HEK293T (cell line): ENCODE data around the gene AMH.

Experiments used
- CTCF ChIA-PET: fragments of 350-600 bp; formaldehyde crosslinking; extraction: SDS; loops from one replicate; lab custom pipeline; 2021; ENCODE audit warnings: antibody characterized with exemption, inconsistent platforms; lab: Yijun Ruan, JAX
- POLR2A ChIA-PET: fragments of 350-600 bp; formaldehyde crosslinking; extraction: SDS; loops from one replicate; lab custom pipeline; 2020; ENCODE audit warnings: antibody characterized with exemption, inconsistent platforms; lab: Yijun Ruan, JAX
- DNase-seq: peaks from one replicate; pipeline ENCODE4 v3.0.0; 2012; ENCODE audit warnings: mixed read lengths; ENCODE audit errors: extremely low spot score
- ARNT ChIP-seq: fragments of 450-650 bp; IDR thresholded peaks from 2 replicates; pipeline ENCODE4 v1.6.1; 2017; ENCODE audit warnings: mild to moderate bottlenecking
- BHLHE40 ChIP-seq: fragments of 450-650 bp; IDR thresholded peaks from 2 replicates; pipeline ENCODE4 v1.6.1; 2016; ENCODE audit warnings: mild to moderate bottlenecking, moderate library complexity, borderline replicate concordance
- CTBP1 ChIP-seq: fragments of 450-650 bp; IDR thresholded peaks from 2 replicates; pipeline ENCODE4 v1.6.1; 2016; ENCODE audit warnings: borderline replicate concordance
- ELF4 ChIP-seq: fragments of 450-650 bp; IDR thresholded peaks from 2 replicates; pipeline ENCODE4 v1.6.1; 2017; ENCODE audit warnings: antibody characterized with exemption
- FOXA1 ChIP-seq: fragments of 450-650 bp; IDR thresholded peaks from 2 replicates; pipeline ENCODE4 v1.6.1; 2016; ENCODE audit warnings: mild to moderate bottlenecking
- FOXK2 ChIP-seq: fragments of 450-650 bp; IDR thresholded peaks from 2 replicates; pipeline ENCODE4 v1.6.1; 2016; ENCODE audit warnings: mild to moderate bottlenecking
- FOXM1 ChIP-seq: fragments of 450-650 bp; IDR thresholded peaks from 2 replicates; pipeline ENCODE4 v1.6.1; 2017; ENCODE audit warnings: mild to moderate bottlenecking, borderline replicate concordance
- HDGF ChIP-seq: fragments of 450-650 bp; IDR thresholded peaks from 2 replicates; pipeline ENCODE4 v1.6.1; 2017; ENCODE audit warnings: antibody characterized with exemption, borderline replicate concordance
- L3MBTL2 ChIP-seq: fragments of 450-650 bp; conservative IDR thresholded peaks from 2 replicates; pipeline ENCODE4 v1.6.1; 2016; ENCODE audit warnings: mild to moderate bottlenecking
- LEF1 ChIP-seq: fragments of 450-650 bp; IDR thresholded peaks from 2 replicates; pipeline ENCODE4 v1.6.1; 2017; ENCODE audit warnings: mild to moderate bottlenecking, borderline replicate concordance
- NFRKB ChIP-seq: fragments of 450-650 bp; IDR thresholded peaks from 2 replicates; pipeline ENCODE4 v1.6.1; 2016; ENCODE audit warnings: mild to moderate bottlenecking, moderate library complexity
- PKNOX1 ChIP-seq: fragments of 450-650 bp; IDR thresholded peaks from 2 replicates; pipeline ENCODE4 v1.6.1; 2016
- SP1 ChIP-seq: fragments of 450-650 bp; IDR thresholded peaks from 2 replicates; pipeline ENCODE4 v1.6.1; 2017
- SUZ12 ChIP-seq: fragments of 450-650 bp; IDR thresholded peaks from 2 replicates; pipeline ENCODE4 v1.6.1; 2016; ENCODE audit warnings: mild to moderate bottlenecking
- TARDBP ChIP-seq: fragments of 450-650 bp; IDR thresholded peaks from 2 replicates; pipeline ENCODE4 v1.6.1; 2016
- ZNF384 ChIP-seq: fragments of 450-650 bp; IDR thresholded peaks from 2 replicates; pipeline ENCODE4 v1.6.1; 2016

AMH gene

GRCh38 chr19:2286402-2287140, 37.4 kb downstream of the AMH start:
- POLR2A ChIA-PET = no interaction called here
- no peak for DNase-seq
- TF ChIP-seq TARDBP = no peak
- no peak for TF ChIP-seq SUZ12
- TF ChIP-seq HDGF = no peak
- TF ChIP-seq BHLHE40 = no peak
- TF ChIP-seq SP1 = no peak
- no peak for TF ChIP-seq FOXK2
- no peak for TF ChIP-seq CTBP1
- no peak for TF ChIP-seq ELF4
- no peak for TF ChIP-seq FOXM1
- no peak for TF ChIP-seq L3MBTL2
- no peak for TF ChIP-seq PKNOX1
- TF ChIP-seq FOXA1 = no peak
- no peak for TF ChIP-seq NFRKB
- TF ChIP-seq LEF1 = no peak
- TF ChIP-seq ARNT = no peak
- TF ChIP-seq ZNF384 = no peak
- CTCF ChIA-PET = no interaction called here

- no peak for TF ChIP-seq NFRKB
- TF ChIP-seq LEF1 = no peak
- no peak for TF ChIP-seq FOXK2
- no peak for TF ChIP-seq SP1
- TF ChIP-seq TARDBP = no peak
- no peak for TF ChIP-seq L3MBTL2
- no peak for TF ChIP-seq BHLHE40
- TF ChIP-seq PKNOX1 = no peak
- TF ChIP-seq SUZ12 = no peak
- no peak for TF ChIP-seq ARNT
- no peak for TF ChIP-seq HDGF
- TF ChIP-seq ELF4 = no peak
- TF ChIP-seq CTBP1 = no peak
- no peak for TF ChIP-seq FOXA1
- no peak for TF ChIP-seq FOXM1
- TF ChIP-seq ZNF384 = no peak
- POLR2A ChIA-PET = interaction anchor here (0.9 to 1.5 kb wide), 2 partner anchors 13 to 17 kb away, joined by 3 to 4 read pairs; no protein-coding TSS in a partner anchor
- CTCF ChIA-PET = no interaction called here
- no peak for DNase-seq
Observed at GRCh38 chr19:2287585-2288337, 38.6 kb downstream of the AMH start.

- no peak for DNase-seq
- POLR2A ChIA-PET = interaction anchor here (0.9 to 1.5 kb wide), 2 partner anchors 14 to 18 kb away, joined by 3 to 4 read pairs; no protein-coding TSS in a partner anchor
- CTCF ChIA-PET = interaction anchor here (0.9 kb wide), 1 partner anchor 39 kb away, joined by 4 read pairs; the partner anchor contains the start of gene LSM7
- TF ChIP-seq SP1 (no peak), L3MBTL2 (no peak), TARDBP (no peak), ELF4 (no peak), BHLHE40 (no peak), ARNT (no peak), PKNOX1 (no peak), FOXK2 (no peak), FOXA1 (no peak), SUZ12 (no peak)
Observed at GRCh38 chr19:2288338-2288817, 39.3 kb downstream of the AMH start.

- TF ChIP-seq PKNOX1 (no peak), ARNT (no peak), BHLHE40 (no peak), L3MBTL2 (no peak), TARDBP (no peak), FOXK2 (no peak), ELF4 (no peak), FOXM1 (no peak), LEF1 (no peak), ZNF384 (no peak), SP1 (no peak), NFRKB (no peak), CTBP1 (no peak), HDGF (no peak), SUZ12 (no peak), FOXA1 (no peak)
- ChIA-PET POLR2A (interaction anchor here (0.9 to 1.5 kb wide), 2 partner anchors 14 to 18 kb away, joined by 3 to 4 read pairs; no protein-coding TSS in a partner anchor), CTCF (interaction anchor here (0.9 kb wide), 1 partner anchor 39 kb away, joined by 4 read pairs; the partner anchor contains the start of gene LSM7)
- DNase-seq = no peak
Observed at GRCh38 chr19:2288818-2289713, 39.9 kb downstream of the AMH start.
